ENCODE data around the gene ACOT6.
"Not testable (repeated sequence)": the region's sequence is repeated elsewhere in the genome, so short reads cannot be mapped to it uniquely, and the experiment has no call there.

ACOT6 gene

GRCh38 chr14:73612339-73613045 lies at the start of gene ACOT6:
Gene ACOT6, plus strand, starts transcription at chr14:73612517. Its CDS starts 55 bp downstream, at chr14:73612572.
- FAIRE-seq = no peak

GRCh38 chr14:73562696-73563095 lies 49.6 kb upstream of the ACOT6 start:
- FAIRE-seq = not testable (repeated sequence)

- not testable (repeated sequence) for FAIRE-seq
These were observed 45.9 kb upstream of the ACOT6 start for GRCh38 chr14:73566431-73566830.

GRCh38 chr14:73566935-73567334 lies 45.4 kb upstream of the ACOT6 start:
- FAIRE-seq = not testable (repeated sequence)

GRCh38 chr14:73567358-73567757 lies 45.0 kb upstream of the ACOT6 start:
- no peak for FAIRE-seq

- no peak for FAIRE-seq
These were observed 44.1 kb upstream of the ACOT6 start for GRCh38 chr14:73567951-73568885.

GRCh38 chr14:73568886-73569184 lies 43.5 kb upstream of the ACOT6 start:
- FAIRE-seq = not testable (repeated sequence)

GRCh38 chr14:73569185-73569958 lies 42.9 kb upstream of the ACOT6 start, which contains the start of gene ACOT2:
Gene ACOT2, plus strand, starts transcription at chr14:73569213. Its CDS starts 28 bp downstream, at chr14:73569241.
- FAIRE-seq = not testable (repeated sequence)

- not testable (repeated sequence) for FAIRE-seq
These were observed 41.4 kb upstream of the ACOT6 start for GRCh38 chr14:73570913-73571312.

- not testable (repeated sequence) for FAIRE-seq
These were observed 39.3 kb upstream of the ACOT6 start for GRCh38 chr14:73573034-73573433.

- not testable (repeated sequence) for FAIRE-seq
These were observed 38.6 kb upstream of the ACOT6 start for GRCh38 chr14:73573740-73574139.

GRCh38 chr14:73574251-73574650 lies 38.1 kb upstream of the ACOT6 start:
- FAIRE-seq = not testable (repeated sequence)

- FAIRE-seq = no peak
These were observed 35.9 kb upstream of the ACOT6 start for GRCh38 chr14:73576391-73576790.

GRCh38 chr14:73577214-73577613 lies 35.1 kb upstream of the ACOT6 start:
- not testable (repeated sequence) for FAIRE-seq

- not testable (repeated sequence) for FAIRE-seq
These were observed 30.0 kb upstream of the ACOT6 start for GRCh38 chr14:73582102-73582979.

GRCh38 chr14:73588695-73589094 lies 23.6 kb upstream of the ACOT6 start:
- no peak for FAIRE-seq

GRCh38 chr14:73589116-73589515 lies 23.2 kb upstream of the ACOT6 start:
- FAIRE-seq = no peak

GRCh38 chr14:73590673-73591004 lies 21.7 kb upstream of the ACOT6 start:
- not testable (repeated sequence) for FAIRE-seq

GRCh38 chr14:73591690-73592449 lies 20.4 kb upstream of the ACOT6 start, which contains the start of gene ACOT4:
Gene ACOT4, plus strand, starts transcription at chr14:73591873. Its CDS starts 87 bp downstream, at chr14:73591960.
- FAIRE-seq = no peak

GRCh38 chr14:73594491-73594890 lies 17.8 kb upstream of the ACOT6 start:
- FAIRE-seq = no peak

- FAIRE-seq = no peak
These were observed 12.8 kb upstream of the ACOT6 start for GRCh38 chr14:73599499-73599898.
